ACHN (cell line): ENCODE results near the gene THOP1.
"Not testable (repeated sequence)": the region's sequence is repeated elsewhere in the genome, so short reads cannot be mapped to it uniquely, and the experiment has no call there.

ENCODE experiments used
- DNase-seq: peaks from one replicate; pipeline ENCODE4 v3.0.0-alpha.2; 2015
- in situ Hi-C: cut with HindIII; loops from 2 replicates; pipeline ENCODE4 v1.10.0; 2017; ENCODE audit warnings: low sequenced_read_pairs, low pct_ligation_motif_present, low pct_unique_long_range_greater_than_20kb

THOP1 gene

GRCh38 chr19:2811221-2811722 lies 26.0 kb downstream of the THOP1 start:
- in situ Hi-C loops, result no loop called here
- no peak for DNase-seq

GRCh38 chr19:2811735-2812413 lies 26.6 kb downstream of the THOP1 start:
- in situ Hi-C loops, result no loop called here
- DNase-seq, result no peak

GRCh38 chr19:2812414-2813234 lies 27.3 kb downstream of the THOP1 start:
- in situ Hi-C loops, result no loop called here
- DNase-seq, result no peak

- no peak for DNase-seq
- in situ Hi-C loops, result no loop called here
These were observed 28.2 kb downstream of the THOP1 start for GRCh38 chr19:2813235-2814160.

GRCh38 chr19:2814426-2814825 lies 29.1 kb downstream of the THOP1 start:
- in situ Hi-C loops, result no loop called here
- DNase-seq, result no peak

GRCh38 chr19:2815191-2815614 lies 29.9 kb downstream of the THOP1 start:
- in situ Hi-C loops, result no loop called here
- DNase-seq, result no peak

- in situ Hi-C loops, result no loop called here
- no peak for DNase-seq
These were observed 30.6 kb downstream of the THOP1 start for GRCh38 chr19:2815923-2816322.

- in situ Hi-C loops, result no loop called here
- DNase-seq, result no peak
These were observed 31.3 kb downstream of the THOP1 start for GRCh38 chr19:2816641-2817040.

GRCh38 chr19:2817237-2817829 lies 32.0 kb downstream of the THOP1 start:
- DNase-seq, in situ Hi-C loops: not testable (repeated sequence)

GRCh38 chr19:2819540-2820111 lies 34.3 kb downstream of the THOP1 start, which contains the start of gene ZNF554:
Gene ZNF554 (plus strand): TSS chr19:2819868. CDS start chr19:2820072, 204 bp downstream.
- in situ Hi-C loops, result no loop called here
- DNase-seq, result peak; percentile 92

- no peak for DNase-seq
- in situ Hi-C loops, result no loop called here
These were observed 34.9 kb downstream of the THOP1 start for GRCh38 chr19:2820112-2820702.

GRCh38 chr19:2822846-2823245 lies 37.5 kb downstream of the THOP1 start:
- in situ Hi-C loops, result no loop called here

GRCh38 chr19:2823646-2824045 lies 38.3 kb downstream of the THOP1 start:
- DNase-seq, result no peak
- in situ Hi-C loops, result no loop called here

More at GRCh38 chr19:2822846-2823245, 37.5 kb downstream of the THOP1 start:
- DNase-seq, result no peak

GRCh38 chr19:2824129-2824528 lies 38.8 kb downstream of the THOP1 start:
- DNase-seq, result no peak
- in situ Hi-C loops, result no loop called here

GRCh38 chr19:2827022-2827421 lies 41.7 kb downstream of the THOP1 start:
- DNase-seq, result no peak
- in situ Hi-C loops, result no loop called here

GRCh38 chr19:2827840-2828489 lies 42.7 kb downstream of the THOP1 start:
- DNase-seq, result no peak

GRCh38 chr19:2834294-2834871 lies 49.1 kb downstream of the THOP1 start:
- no peak for DNase-seq
- in situ Hi-C loops, result no loop called here

More at GRCh38 chr19:2827840-2828489, 42.7 kb downstream of the THOP1 start:
- in situ Hi-C loops, result no loop called here
